Activated CD8-positive, alpha-beta memory T cell treated with anti-CD3 and anti-CD28 coated beads, Interleukin-2, amount 50 U/mL, for 24 hours (primary cell): ENCODE data around the gene NEDD4.
"Not testable (repeated sequence)": the region's sequence is repeated elsewhere in the genome, so short reads cannot be mapped to it uniquely, and the experiment has no call there.

ENCODE experiments used
- DNase-seq: peaks from one replicate; pipeline ENCODE4 v3.0.0-alpha.2; 2020; ENCODE audit errors: extremely low read depth

NEDD4 gene

GRCh38 chr15:55954862-55955605 lies 38.4 kb downstream of the NEDD4 start:
- DNase-seq = no peak

DNA sequence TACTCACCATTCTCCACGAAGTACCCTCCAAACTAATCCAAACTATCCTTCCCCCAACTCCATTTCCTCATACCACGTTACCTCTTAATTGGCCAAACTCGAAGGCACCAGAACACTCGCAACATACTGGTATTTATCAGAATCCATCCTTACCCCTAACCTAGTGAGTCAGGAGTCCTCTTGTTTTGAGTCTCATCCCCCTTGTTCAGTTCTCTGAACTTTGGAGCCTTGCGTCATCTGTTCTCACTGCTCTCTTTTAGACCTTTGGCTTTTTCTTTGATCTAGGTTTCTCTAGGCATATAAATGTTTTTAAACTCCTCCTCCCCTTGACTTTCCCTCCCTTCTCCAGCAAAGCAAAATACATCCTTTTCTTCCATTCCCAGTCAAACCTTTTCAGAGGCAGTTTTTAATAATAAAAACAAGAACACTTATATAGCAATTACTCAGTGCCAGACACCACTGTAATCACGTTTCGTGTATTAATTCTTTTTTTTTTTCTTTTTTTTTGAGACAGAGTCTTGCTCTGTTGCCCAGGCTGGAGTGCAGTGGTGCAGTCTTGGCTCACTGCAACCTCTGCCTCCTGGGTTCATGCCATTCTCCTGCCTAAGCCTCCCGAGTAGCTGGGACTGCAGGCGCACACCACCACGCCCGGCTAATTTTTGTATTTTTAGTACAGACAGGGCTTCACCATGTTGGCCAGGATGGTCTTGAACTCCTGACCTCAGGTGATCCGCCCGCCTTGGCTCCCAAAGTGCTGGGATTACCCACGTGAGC lies 40.7 kb downstream of the NEDD4 start:
- DNase-seq = not testable (repeated sequence)

DNA sequence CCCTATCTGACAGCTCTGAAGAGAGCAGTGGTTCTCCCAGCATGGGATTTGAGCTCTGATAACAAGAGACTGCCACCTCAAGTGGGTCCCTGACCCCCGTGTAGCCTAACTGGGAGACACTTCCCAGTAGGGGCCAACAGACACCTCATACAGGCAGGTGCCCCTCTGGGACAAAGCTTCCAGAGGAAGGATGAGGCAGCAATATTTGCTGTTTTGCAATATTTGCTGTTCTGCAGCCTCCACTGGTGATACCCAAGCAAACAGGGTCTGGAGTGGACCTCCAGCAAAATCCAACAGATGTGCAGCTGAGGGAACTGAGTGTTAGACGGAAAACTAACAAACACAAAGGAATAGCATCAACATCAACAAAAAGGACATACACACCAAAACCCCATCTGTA lies 48.8 kb downstream of the NEDD4 start:
- DNase-seq = not testable (repeated sequence)

DNA sequence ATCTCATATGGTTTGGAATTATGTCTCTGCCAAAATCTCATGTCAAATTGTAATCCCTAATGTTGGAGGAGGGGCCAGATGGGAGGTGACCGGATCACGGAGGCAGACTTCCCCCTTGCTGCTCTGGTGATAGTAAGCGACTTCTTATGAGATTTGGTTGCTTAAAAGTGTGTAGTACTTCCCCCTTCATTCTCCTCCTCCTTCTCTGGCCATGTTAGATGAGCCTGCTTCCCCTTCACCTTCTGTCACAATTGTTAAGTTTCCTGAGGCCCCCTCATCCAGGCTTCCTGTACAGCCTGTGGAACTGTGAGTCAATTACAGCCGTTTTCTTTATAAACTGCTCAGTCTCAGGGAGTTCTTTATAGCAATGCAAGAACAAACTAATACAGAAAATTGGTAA lies 51.1 kb downstream of the NEDD4 start:
- no peak for DNase-seq

DNA sequence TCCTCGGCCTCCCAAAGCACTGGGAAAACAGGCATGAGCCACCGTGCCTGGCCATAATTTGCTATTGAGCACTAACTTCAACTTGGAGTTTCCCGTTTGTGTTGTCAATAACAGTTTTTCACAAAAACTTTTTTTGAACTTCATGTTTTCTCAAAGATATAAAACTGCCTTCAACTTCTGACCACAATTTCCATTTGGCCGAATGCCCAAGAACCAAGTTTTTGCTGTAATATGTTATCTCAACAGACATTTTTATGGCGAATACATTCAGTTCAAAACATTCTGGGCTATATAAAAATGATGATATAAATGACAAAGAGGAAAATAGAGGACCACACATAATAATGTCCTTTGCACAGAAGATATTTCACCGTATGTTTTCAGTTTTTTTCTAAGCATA lies 56.4 kb downstream of the NEDD4 start:
- DNase-seq = no peak

- no peak for DNase-seq
Observed at GRCh38 chr15:55928955-55929354, 64.5 kb downstream of the NEDD4 start.

- no peak for DNase-seq
Observed at GRCh38 chr15:55921744-55922143, 71.7 kb downstream of the NEDD4 start.

GRCh38 chr15:55917881-55918296 lies 75.5 kb downstream of the NEDD4 start:
- DNase-seq = no peak

GRCh38 chr15:55916666-55917409 lies 76.6 kb downstream of the NEDD4 start:
- no peak for DNase-seq

- no peak for DNase-seq
Observed at GRCh38 chr15:55915876-55916567, 77.4 kb downstream of the NEDD4 start.

DNA sequence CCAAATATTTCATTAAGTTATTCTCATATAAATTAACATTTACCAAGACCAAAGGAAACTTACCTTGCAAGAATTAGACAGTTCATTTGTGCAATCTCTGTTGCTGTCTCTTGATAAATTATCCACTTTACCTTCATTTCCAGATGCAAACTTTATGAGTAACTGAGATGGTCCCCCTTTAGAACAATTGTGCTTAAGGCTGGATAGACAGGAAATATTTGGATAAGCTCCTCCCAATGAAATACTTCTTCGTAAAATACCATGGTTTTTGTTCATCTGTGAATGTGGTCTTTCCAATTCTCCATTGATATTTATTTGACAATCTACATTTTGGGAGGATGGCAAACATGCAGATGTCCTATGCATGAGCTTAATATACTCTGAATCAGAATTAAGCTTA lies 78.2 kb downstream of the NEDD4 start:
- no peak for DNase-seq

DNA sequence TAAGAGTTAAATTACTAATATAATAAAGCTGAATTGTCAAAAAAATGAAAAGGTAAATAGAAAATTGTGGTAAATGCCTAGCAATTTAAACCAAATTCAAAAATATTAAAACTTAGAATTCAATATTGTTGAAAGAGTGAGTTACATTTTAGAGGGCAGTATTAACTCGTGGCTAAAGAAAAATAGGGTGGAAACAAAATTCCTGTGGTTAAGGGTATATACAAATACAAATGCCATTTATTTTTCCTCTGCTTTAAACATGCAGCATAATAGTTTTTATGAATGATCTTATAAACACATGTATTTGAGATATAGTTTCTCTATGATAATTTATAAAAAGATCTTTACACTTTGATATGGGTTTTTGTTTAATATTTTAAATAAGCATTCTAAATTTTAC lies 79.0 kb downstream of the NEDD4 start:
- DNase-seq = no peak

- no peak for DNase-seq
Observed at GRCh38 chr15:55912982-55913381, 80.4 kb downstream of the NEDD4 start.

- DNase-seq = no peak
Observed at GRCh38 chr15:55909036-55909811, 84.2 kb downstream of the NEDD4 start.

DNA sequence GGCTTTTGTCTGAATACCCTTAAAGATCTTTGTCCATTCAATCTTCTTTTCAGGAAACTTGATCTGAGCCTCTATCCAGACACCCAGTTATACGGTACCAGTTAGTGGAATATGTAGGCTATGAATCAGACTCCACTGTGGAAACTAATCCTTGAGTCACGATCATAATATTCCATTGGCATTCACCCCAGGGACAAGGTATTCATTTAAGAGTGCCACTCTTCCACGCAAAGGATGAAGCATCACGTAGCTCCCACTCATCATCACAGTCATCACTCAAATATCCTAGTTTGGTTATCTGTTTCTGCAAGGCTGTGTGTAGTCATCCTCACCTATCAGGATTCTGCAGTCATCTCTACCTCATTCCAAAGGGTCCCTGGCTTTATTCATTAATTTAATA lies 85.6 kb downstream of the NEDD4 start:
- no peak for DNase-seq

GRCh38 chr15:55902981-55903380 lies 90.4 kb downstream of the NEDD4 start:
- DNase-seq = no peak

- no peak for DNase-seq
Observed at GRCh38 chr15:55900019-55900418, 93.4 kb downstream of the NEDD4 start.

GRCh38 chr15:55899537-55899936 lies 93.9 kb downstream of the NEDD4 start:
- no peak for DNase-seq

DNA sequence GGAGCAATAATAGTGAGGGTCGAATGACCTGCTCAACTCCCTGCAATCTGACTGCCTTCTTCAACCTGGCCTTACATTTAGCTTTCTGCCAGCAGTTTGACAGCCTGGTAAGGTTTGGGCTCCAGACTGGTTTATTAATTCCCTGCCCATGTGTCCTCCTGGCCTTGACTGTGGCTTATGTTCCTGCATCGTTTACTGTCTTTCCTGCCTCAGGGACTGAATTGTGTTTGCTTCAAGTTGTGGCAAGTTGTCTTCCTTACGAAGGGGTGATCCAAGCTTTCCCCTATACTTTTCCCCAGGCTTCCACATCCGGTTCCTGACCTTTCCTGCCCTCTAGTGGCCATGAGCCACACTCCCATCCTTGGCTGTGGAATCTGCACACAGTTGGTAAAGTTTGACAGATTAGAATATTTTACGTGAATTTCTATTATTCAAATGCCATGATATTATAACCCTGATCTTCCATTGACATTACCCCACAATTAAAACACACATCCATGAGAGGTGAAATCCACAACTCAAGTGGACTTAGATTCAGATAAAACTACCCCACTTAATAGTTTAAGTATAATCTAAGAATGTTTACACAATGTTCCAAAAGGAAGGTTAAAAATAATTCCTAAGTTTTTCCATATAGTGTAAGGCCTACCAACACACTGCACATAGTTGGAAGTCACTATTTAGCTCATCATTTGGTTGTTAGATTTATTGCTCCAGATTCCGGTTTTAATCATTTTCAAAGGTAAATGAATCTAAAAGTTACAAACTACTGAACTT lies 95.7 kb downstream of the NEDD4 start:
- DNase-seq = no peak

- no peak for DNase-seq
Observed at GRCh38 chr15:55894399-55894965, 98.9 kb downstream of the NEDD4 start.
